ENCODE measurements around the gene NISCH.

The NISCH gene

DNA sequence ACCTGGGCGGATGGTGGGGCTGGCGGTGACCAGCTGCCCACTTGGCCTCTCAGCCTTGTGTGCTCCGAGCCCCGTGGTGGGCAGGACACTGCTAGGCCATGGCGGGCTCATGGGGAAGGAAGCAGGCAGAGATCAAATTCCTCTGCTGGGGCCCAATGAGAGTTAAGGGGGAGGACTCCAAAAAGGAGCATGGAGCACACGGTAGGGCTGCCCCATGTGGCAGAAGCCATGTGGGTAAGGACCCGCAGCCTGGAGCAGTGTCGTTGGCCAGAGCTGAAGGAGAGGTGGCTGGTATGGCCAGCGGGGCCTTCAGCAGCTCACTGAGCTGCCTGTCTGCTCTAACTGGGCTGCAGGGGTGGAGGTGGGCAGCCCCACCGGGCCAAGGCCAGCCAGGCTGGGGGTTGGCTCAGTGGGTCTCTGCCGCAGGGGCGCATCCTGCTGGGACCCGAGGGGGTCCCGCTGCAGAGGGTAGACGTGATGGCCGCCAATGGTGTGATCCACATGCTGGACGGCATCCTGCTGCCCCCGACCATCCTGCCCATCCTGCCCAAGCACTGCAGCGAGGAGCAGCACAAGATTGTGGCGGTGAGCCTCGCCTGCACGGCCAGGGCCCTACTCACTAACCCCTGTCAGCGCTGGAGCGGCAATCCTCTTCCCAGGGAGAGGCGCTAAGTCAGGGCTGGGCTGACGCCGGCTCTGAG lies 51.0 kb downstream of the NISCH start:
- Histone ChIP-seq H3K36me3 (no peaks in the 10 kb centered on the region), H3K4me3 (no peak overlapping the region), H3K27ac (no peak overlapping the region), H3K9me3 (no peaks in the 10 kb centered on the region), H3K4me1 (peaks cover 25% of the 10 kb centered on the region), H3K9ac (no peak overlapping the region), H3K4me2 (no peak overlapping the region), H3K27me3 (no peaks in the 10 kb centered on the region), H4K20me1 (no peaks in the 10 kb centered on the region)
- no peak for TF ChIP-seq Cebpa-rat (IDR thresholded peaks at IDR 0.05)

DNA sequence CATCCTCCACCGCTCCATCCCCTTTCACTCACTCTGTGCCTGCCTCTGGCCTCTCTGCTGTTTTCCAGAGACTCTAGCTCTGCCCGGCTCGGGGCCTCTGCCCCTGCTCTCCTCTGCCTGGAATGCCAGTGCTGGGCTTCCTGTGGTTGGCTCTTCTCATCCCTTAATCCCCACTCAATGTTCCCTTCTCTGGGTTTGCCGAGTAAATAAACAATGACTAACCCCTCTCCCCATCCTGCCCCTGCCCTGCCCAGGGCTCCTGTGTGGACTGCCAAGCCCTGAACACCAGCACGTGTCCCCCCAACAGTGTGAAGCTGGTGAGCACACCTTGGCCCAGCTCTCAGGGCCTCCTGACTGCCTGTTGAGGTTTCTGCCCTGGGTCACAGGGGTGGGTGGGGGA lies 52.0 kb downstream of the NISCH start:
- no peak overlapping the region for H3K9ac ChIP-seq
- no peaks in the 10 kb centered on the region for H3K36me3 ChIP-seq
- no peak for TF ChIP-seq Cebpa-rat (IDR thresholded peaks at IDR 0.05)
- H3K27ac ChIP-seq, result no peak overlapping the region
- no peaks in the 10 kb centered on the region for H3K9me3 ChIP-seq
- H3K4me1 ChIP-seq, result peaks cover 15% of the 10 kb centered on the region
- H4K20me1 ChIP-seq, result no peaks in the 10 kb centered on the region
- no peak overlapping the region for H3K4me2 ChIP-seq
- no peak overlapping the region for H3K4me3 ChIP-seq
- no peaks in the 10 kb centered on the region for H3K27me3 ChIP-seq

DNA sequence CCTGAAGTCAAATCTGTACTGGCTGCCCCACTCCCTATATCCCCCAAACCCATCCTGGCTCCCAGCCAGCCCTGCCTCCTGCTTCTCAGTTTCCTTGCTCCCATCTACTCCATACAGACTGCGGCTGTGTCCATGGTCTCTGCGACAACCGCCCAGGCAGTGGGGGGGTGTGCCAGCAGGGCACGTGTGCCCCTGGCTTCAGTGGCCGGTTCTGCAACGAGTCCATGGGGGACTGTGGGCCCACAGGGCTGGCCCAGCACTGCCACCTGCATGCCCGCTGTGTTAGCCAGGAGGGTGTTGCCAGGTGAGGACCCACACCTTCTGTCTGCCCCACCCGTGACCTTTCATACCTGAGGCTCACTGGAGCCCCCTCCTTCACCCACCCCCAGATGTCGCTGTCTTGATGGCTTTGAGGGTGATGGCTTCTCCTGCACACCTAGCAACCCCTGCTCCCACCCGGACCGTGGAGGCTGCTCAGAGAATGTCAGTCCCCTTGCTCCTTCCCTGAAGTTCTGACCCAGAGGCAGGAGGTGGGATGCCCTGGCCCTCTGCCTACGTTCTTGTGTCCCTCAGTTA lies 54.4 kb downstream of the NISCH start:
- Histone ChIP-seq H3K4me1 (no peaks in the 10 kb centered on the region), H3K9ac (no peak overlapping the region), H3K9me3 (no peaks in the 10 kb centered on the region), H4K20me1 (no peaks in the 10 kb centered on the region), H3K27ac (no peak overlapping the region), H3K36me3 (no peaks in the 10 kb centered on the region), H3K27me3 (no peaks in the 10 kb centered on the region), H3K4me2 (no peak overlapping the region), H3K4me3 (no peak overlapping the region)
- TF ChIP-seq Cebpa-rat (IDR thresholded peaks at IDR 0.05), result no peak

DNA sequence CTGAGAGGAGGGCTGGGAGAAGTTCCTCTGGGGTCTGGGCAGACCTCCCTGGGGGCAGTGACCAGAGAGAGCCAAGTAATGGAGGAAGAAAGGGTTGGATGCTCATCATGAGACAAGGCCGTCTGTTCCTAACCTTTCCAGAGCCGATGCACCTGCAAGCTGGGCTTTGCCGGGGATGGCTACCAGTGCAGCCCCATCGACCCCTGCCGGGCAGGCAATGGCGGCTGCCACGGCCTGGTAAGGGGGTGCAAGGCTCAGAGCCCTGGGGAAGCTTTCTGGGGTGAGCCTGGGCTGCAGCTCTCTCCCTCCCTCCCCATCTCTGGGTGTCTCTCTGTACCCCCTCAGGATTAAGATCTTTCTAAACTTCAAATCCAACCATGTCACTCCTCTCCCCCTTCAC lies 56.1 kb downstream of the NISCH start:
- Histone ChIP-seq H3K4me2 (no peak overlapping the region), H3K4me1 (no peaks in the 10 kb centered on the region), H3K9ac (no peak overlapping the region), H3K27ac (no peak overlapping the region), H3K27me3 (no peaks in the 10 kb centered on the region), H4K20me1 (no peaks in the 10 kb centered on the region), H3K4me3 (no peak overlapping the region), H3K9me3 (no peaks in the 10 kb centered on the region), H3K36me3 (no peaks in the 10 kb centered on the region)
- no peak for TF ChIP-seq Cebpa-rat (IDR thresholded peaks at IDR 0.05)

DNA sequence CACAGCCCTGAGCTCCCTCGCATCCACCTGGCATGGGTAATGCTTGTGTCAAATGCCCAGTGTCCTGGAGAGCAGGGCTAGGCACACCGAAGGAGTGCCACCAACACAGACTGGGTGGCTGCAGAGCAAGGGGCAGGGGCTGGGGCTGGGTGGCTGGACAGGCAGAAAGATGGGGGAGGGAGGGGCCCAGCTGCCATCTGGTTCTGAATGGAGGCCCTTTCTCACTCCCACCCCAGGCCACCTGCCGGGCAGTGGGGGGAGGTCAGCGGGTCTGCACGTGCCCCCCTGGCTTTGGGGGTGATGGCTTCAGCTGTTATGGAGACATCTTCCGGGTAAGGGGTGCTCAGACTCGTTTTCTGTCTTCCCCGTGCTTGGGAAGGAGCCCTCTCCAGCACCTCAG lies 56.7 kb downstream of the NISCH start:
- no peaks in the 10 kb centered on the region for H4K20me1 ChIP-seq
- H3K27me3 ChIP-seq, result no peaks in the 10 kb centered on the region
- no peak overlapping the region for H3K27ac ChIP-seq
- H3K9ac ChIP-seq, result no peak overlapping the region
- no peak overlapping the region for H3K4me2 ChIP-seq
- H3K9me3 ChIP-seq, result no peaks in the 10 kb centered on the region
- no peak overlapping the region for H3K4me3 ChIP-seq
- no peaks in the 10 kb centered on the region for H3K4me1 ChIP-seq
- no peak for TF ChIP-seq Cebpa-rat (IDR thresholded peaks at IDR 0.05)
- H3K36me3 ChIP-seq, result no peaks in the 10 kb centered on the region

DNA sequence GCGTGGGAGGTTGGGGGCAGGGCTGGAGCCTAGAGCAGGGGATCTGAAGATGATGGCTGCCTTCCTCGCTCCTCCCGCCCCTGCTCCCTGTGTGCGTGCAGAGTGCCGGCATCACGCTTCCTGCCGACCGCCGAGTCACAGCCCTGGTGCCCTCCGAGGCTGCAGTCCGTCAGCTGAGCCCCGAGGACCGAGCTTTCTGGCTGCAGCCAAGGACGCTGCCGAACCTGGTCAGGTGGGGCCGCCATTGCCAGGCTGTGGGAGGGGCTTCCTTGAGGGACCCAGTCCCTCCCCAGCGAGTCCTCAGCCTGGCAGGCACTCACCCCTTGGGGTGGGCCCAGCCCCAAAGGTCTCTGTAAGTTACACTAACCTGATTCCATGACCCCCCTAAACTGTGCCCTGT lies 57.3 kb downstream of the NISCH start:
- Histone ChIP-seq H3K36me3 (no peaks in the 10 kb centered on the region), H3K27ac (no peak overlapping the region), H4K20me1 (no peaks in the 10 kb centered on the region), H3K4me3 (no peak overlapping the region), H3K27me3 (no peaks in the 10 kb centered on the region), H3K4me2 (no peak overlapping the region), H3K9ac (no peak overlapping the region), H3K9me3 (no peaks in the 10 kb centered on the region), H3K4me1 (no peaks in the 10 kb centered on the region)
- TF ChIP-seq Cebpa-rat (IDR thresholded peaks at IDR 0.05), result no peak

DNA sequence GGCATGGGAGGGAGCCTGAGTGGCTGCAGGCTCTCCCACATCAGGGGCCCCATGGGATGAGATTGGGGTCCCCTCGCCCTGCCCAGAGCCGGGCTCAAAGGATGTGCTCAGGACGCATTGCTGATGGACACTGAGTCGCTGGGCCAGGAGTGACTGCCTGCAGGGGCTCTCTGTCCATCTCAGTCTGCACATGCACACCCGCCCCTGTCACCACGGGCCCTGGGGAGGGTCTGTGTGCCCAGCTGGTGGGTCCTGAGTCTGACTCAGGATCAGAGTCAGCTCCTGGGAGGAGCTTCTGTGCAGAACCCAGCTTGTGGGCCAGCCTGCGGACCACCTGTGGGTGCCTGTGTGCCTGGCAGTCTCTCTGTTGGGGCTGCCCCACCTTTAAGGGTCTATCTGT lies 57.9 kb downstream of the NISCH start:
- Histone ChIP-seq H3K27ac (no peak overlapping the region), H3K4me1 (no peaks in the 10 kb centered on the region), H3K36me3 (no peaks in the 10 kb centered on the region), H3K4me3 (no peak overlapping the region), H3K27me3 (no peaks in the 10 kb centered on the region), H3K9me3 (no peaks in the 10 kb centered on the region), H3K9ac (no peak overlapping the region), H4K20me1 (no peaks in the 10 kb centered on the region), H3K4me2 (no peak overlapping the region)
- no peak for TF ChIP-seq Cebpa-rat (IDR thresholded peaks at IDR 0.05)

DNA sequence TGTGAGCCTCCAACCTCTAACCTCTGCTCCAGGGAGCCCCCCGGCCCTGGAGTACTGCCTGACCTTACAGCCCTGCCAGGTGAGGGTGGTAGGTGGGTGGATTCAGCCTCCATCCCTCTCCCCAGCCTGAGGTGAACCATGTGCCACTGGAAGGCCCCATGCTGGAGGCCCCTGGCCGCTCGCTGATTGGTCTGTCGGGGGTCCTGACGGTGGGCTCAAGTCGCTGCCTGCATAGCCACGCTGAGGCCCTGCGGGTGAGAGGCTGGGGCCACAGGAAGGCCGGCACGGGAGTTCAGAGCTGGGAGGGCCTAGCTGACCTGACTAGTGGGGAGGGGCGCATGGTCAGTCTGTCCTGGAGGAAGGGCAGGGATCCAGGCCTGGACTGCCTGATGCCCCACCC lies 59.2 kb downstream of the NISCH start:
- Histone ChIP-seq H3K4me2 (no peak overlapping the region), H3K4me1 (no peaks in the 10 kb centered on the region), H3K27ac (no peak overlapping the region), H3K9ac (no peak overlapping the region), H3K9me3 (no peaks in the 10 kb centered on the region), H4K20me1 (no peaks in the 10 kb centered on the region), H3K36me3 (no peaks in the 10 kb centered on the region), H3K4me3 (no peak overlapping the region), H3K27me3 (no peaks in the 10 kb centered on the region)
- TF ChIP-seq Cebpa-rat (IDR thresholded peaks at IDR 0.05), result no peak

DNA sequence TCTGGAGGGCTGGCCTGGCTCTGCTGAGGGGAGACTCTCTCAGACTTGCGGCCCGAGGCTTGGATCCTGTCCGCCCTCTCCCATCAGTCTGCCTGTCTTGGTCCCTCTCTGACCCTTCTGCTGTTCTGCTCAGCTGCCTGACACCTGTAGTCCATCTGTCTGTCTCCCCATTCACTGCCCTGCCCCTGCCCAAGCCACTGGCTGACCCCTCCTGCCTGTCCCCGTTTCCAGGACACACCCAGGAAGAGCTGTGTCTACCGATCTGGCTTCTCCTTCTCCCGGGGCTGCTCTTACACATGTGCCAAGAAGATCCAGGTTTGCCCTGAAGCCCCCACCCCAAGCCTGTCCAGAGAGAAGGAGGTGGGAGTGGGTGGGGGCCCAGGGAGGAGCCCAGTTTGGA lies 59.8 kb downstream of the NISCH start:
- H3K4me2 ChIP-seq, result no peak overlapping the region
- no peak overlapping the region for H3K27ac ChIP-seq
- H3K27me3 ChIP-seq, result no peaks in the 10 kb centered on the region
- no peaks in the 10 kb centered on the region for H3K4me1 ChIP-seq
- no peaks in the 10 kb centered on the region for H4K20me1 ChIP-seq
- no peak overlapping the region for H3K4me3 ChIP-seq
- no peaks in the 10 kb centered on the region for H3K9me3 ChIP-seq
- no peak overlapping the region for H3K9ac ChIP-seq
- no peaks in the 10 kb centered on the region for H3K36me3 ChIP-seq
- TF ChIP-seq Cebpa-rat (IDR thresholded peaks at IDR 0.05), result no peak

DNA sequence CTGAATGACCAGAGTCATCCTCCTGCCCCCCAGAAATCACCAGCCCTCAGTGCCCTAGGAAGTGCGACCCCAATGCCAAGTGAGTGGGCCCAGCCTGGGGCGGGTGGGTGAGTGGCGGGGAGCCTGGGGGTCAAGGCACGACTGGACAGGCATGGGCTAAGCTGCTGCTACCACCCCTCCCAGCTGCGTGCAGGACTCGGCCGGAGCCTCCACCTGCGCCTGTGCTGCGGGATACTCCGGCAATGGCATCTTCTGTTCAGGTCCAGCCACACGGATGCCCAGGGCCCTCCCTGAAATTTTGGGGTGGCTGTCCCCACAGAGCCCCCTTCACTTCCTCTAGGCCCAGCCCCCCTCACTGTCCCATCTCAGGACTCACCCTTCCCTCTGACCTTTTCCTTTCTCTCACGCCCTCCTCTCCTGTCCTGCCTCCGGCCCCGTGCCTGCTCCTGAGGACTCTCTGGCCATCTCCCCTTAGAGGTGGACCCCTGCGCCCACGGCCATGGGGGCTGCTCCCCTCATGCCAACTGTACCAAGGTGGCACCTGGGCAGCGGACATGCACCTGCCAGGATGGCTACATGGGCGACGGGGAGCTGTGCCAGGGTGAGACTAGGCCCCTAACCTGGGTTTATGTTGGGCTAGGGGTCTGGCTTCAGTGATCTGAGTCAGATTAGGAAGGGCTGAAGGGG lies 61.2 kb downstream of the NISCH start:
- no peak overlapping the region for H3K27ac ChIP-seq
- TF ChIP-seq Cebpa-rat (IDR thresholded peaks at IDR 0.05), result no peak
- H3K4me3 ChIP-seq, result no peak overlapping the region
- H3K4me1 ChIP-seq, result no peaks in the 10 kb centered on the region
- no peaks in the 10 kb centered on the region for H3K9me3 ChIP-seq
- H3K36me3 ChIP-seq, result no peaks in the 10 kb centered on the region; the same call in 1 of the 2 replicates
- H4K20me1 ChIP-seq, result no peaks in the 10 kb centered on the region
- H3K27me3 ChIP-seq, result no peaks in the 10 kb centered on the region
- H3K9ac ChIP-seq, result no peak overlapping the region
- no peak overlapping the region for H3K4me2 ChIP-seq

Measured in BLaER1 (cell line).